Measurements from ENCODE around the gene CDX1.

Gene CDX1

GRCh38 chr5:150163547-150164059 is 3.0 kb upstream of the CDX1 start:
- DNase-seq (ENCODE audit: low read depth in 2 of 2), result no peak

DNA sequence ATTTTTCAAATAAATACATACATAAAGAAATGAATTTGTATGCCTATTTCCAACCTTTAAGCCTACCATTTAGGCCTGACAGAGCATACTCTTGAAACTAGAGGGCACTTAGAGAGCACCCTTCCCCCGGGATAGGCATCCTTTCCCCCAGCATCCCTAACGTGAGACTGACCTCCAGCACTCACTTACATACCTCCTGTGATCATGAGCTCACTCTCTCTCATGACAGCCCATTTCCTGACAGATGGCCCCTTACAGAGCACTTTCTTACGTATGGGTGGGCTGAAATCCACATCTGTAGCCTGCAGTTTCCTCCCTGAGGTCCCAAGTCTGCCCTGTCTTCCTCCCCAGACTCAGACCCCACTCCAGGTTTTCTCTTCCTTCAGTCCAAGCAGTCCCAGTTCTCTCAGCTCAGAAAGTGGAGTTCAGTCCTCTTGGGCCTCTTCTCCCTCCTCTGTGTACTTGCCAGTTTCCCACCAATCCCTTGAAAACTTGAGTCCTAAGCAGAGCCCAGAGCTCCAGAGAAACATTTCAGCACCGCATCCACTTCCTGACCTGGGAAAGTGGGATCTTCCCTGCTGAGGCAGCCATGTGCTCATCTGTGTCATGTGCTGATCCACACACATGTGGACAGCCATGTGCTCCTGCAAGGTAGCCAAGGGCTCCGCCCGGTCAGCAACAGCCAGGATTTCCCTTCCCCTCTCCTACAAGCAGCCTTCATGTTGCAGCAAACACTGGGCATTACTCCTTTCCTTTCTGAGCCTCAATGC is 2.2 kb upstream of the CDX1 start:
- DNase-seq (ENCODE audit: low read depth in 2 of 2), result no peak

- DNase-seq (ENCODE audit: low read depth in 2 of 2), result no peak
Measured at GRCh38 chr5:150166037-150166649, 435 bp upstream of the CDX1 start.

GRCh38 chr5:150167512-150167850 is 903 bp downstream of the CDX1 start:
- DNase-seq (ENCODE audit: low read depth in 2 of 2), result no peak

DNA sequence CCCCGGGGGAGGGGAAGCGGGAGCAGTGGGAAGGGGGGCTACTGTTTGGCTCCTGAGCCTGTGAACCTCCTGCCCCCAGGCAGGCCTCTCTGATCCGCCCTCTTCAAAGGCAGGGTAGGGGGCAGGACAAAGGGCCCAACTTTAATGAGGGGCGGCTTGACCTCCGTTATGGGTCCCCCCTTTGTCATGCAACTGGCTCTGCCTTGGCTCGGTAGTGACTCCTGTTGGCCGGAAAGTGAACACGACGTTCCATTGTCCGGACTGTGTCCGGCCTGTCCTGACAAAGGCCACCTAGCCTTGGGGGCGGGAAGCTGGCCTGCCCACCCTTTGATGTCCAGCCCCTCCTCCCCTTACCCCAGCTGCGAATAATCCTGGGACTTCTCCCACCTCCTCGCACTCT is 1.3 kb downstream of the CDX1 start:
- no peak for DNase-seq (ENCODE audit: low read depth in 2 of 2)

DNA sequence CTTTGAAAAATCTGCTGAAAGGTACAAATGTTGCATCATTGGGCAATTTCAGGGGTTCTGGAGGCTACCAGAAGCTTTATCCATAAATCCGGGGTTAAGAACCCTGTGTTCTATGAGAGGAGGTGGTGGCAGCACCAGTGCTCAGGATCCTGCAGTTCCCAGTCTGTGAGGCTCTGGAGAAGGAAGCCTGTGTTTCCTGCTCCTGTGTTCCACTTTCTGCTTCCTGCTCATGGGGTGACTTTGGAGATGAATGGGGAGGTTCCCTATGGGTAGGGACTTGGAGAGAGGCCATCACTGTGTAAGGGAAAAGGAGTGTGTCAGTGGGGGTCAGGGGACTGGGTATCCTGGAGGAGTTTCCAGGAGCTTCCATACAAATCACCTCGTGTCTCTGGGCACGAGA is 2.3 kb downstream of the CDX1 start:
- DNase-seq (ENCODE audit: low read depth in 2 of 2), result no peak

DNA sequence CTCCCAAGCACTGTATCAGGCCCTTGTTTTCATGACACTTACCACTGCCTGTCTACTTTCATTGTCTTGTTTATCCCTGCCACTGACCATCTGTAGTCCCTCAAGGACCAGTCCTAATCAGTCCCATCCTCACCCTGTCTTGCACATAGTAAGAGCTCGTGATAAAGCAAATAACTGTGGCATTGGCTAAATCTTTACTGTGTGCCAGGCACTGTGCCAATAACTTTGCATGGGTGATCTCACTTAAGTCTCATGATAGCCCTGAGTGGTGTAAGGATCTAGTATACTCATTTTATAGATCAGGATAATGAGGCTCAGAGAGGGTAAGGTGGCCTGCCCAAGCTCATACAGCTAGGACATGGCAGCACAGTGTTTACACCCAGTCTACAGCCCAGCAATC is 5.6 kb downstream of the CDX1 start:
- no peak for DNase-seq (ENCODE audit: low read depth in 2 of 2)

DNA sequence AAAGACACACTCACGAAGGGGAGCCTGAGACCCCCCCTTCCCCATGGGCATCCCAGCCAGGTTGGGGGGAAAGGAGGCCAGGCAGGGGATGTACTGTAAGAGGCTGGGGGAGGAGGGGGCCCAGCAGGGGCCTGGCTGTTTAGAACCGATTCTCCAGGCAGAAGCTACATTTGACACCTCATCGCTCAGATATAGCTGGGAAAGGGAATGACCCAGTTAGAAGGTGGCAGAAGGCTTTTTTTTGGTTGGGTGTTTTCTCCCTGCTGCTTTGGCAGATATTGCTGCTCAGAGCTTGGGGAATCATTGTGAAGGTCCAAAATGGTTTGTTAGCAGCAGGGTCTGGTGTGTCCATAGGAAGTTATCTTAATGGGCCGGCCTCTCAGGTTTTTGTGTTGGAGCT is 6.0 kb downstream of the CDX1 start:
- no peak for DNase-seq (ENCODE audit: low read depth in 2 of 2)

- no peak for DNase-seq (ENCODE audit: low read depth in 2 of 2)
Measured at GRCh38 chr5:150173161-150173560, 6.6 kb downstream of the CDX1 start.

DNA sequence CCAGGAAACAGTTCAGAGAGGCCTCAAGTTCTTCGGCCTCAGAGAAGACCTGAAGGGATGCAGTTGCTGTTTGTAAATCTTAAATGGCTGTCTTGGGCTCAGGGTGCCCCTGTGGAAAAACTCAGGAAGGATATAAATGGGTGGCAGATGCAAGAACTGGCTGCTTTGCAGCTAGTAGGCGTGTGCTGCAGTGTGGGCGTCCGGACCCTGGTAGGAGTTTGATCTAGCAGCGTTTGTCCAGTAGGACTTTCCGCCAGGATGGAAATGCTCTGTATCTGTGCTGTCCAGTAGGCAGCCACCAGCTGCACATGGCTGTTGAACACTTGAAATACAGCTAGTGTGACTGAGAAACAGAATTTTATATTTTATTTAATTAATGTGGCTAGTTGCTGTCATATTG is 7.7 kb downstream of the CDX1 start:
- no peak for DNase-seq (ENCODE audit: low read depth in 2 of 2)

GRCh38 chr5:150175076-150175475 is 8.5 kb downstream of the CDX1 start:
- DNase-seq (ENCODE audit: low read depth in 2 of 2), result no peak

GRCh38 chr5:150175536-150175935 is 9.0 kb downstream of the CDX1 start:
- DNase-seq (ENCODE audit: low read depth in 2 of 2), result no peak

DNA sequence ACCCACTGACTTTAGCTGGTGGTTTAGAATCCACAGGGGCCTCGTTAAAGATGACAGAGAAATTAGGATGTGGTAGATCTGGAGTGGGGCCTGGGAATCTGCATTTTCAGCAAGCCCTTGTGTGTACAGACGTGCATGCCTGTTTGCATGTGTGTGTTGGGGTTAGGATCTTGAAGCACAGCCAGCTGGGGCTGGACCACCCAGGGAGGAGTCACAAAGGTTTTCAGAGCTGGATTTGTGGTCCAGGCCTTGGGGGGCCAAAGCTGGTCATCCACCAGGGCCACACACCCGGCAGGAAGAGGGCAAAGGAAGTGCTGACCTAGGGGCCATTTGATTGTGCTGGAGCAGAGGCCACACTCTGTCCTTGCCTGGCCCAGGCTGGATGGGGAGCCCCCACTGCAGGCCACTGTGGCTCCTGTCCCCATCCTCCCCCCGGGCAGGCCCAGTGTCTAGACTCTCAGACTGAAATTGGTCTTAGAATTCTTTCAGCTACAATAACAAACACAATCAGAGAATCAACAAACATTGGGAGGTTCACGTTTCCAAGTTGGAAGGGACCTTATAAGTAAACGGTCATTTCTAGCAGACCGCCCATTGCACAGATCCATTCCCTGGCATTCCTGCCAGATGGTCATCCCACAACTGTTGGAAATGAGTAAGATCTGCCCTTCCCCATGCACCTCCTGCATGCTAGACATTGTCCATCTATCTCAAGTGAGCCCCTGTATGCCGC is 10.3 kb downstream of the CDX1 start:
- no peak for DNase-seq (ENCODE audit: low read depth in 2 of 2)

DNA sequence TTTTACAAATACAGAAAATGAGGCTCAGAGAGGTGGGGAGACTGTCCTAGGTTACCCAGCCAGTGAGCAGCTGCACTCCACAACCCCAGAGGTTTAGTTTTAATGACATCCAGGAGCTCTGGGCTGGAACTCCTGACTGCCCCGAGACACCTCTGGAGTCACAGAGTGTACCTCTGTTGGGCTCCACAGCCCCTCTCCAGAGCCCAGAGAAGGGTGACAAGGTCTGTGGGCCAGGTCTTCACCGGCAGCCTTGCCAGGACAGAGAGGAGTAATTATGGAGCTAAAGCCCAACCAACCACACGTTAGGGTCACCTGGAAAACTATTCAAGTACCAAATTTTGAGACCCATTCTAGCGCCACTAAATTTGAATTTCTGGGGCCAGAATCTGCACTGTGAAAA is 11.1 kb downstream of the CDX1 start:
- no peak for DNase-seq (ENCODE audit: low read depth in 2 of 2)

DNA sequence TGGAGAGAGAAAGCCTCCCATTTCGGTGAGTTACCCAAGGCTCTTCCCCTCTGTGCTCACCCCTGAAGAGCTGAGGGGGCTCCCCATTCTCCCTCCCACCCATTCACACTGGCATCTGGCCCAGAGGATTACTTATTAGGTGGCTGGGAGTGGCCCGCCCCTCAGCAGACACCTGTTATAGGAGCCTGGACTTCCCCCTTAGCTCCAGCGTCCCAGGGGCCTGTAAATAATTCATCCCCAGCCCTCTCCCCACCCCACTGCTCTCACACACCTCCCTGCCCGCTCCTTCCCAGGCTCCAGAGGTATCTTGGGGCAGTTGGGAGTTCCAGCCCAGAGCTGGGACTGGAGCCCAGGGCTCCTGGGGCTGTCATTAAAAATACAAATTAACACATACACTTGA is 11.7 kb downstream of the CDX1 start:
- no peak for DNase-seq (ENCODE audit: low read depth in 2 of 2)

DNA sequence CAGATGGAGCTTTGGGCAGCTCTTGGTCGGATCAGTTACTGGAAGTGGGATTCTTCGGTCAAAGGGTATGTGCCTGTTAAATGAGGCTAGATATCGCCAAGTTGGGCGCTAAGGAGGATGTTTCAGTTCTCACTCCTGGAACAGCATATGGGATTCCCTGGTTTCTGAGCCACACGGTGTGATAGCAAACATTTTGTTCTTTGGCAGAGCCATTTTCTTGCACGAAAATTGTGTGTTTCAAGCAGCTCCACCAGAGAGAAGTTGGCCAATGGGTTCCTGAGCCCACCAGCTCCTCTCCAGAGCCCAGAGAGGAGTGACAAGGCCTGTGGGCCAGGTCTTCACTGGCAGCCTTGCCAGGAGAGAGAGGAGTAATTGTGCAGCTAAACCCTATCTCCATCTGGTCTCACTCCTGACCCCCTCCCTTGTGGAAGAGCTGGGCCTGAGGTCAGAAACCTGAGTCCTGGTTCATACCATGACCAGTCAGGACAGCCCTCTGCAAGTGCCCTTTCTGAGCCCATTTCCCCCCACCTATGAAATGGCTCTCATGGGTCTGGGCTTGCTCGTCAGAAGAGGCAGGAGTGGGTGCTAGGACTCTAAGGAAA is 12.5 kb downstream of the CDX1 start:
- DNase-seq (ENCODE audit: low read depth in 2 of 2), result no peak

DNA sequence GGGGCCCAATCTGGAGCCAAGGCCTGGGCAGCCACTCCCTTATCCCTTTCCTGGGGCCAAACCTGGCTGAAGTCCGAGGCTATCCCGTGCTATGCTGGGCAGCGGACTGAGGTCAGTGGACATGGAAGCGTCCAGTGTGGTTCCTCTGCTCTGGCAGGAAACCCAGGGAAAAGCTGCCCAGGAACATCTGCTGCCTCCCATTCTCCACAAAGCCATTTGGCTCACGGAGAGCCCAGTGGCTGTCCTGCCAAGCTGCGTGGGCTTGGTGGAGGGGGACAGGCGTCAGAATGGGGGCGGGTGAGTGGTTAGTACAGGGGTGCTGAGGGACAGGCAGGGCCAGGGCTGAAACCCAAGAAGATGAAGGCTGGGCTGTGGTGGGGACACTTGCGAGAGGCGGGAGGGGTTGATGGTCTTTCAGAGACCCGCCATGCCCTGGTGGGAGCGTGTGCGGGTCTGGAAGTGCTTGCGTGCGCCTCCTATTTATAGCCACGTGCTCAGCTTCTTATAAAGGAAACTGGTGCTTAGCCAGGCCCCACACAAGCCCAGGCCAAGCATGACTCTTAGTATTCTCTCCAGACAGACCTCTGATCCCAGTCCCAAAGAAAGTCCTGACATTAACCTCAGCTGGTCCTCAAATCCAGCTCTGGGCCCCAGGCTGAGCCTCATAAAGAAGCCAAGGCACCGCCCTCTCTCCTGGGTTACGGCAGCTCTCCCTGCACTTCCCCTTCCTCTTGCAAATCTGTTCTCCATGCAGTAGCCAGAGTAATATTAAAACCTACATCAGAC is 13.9 kb downstream of the CDX1 start:
- DNase-seq (ENCODE audit: low read depth in 2 of 2), result no peak

DNA sequence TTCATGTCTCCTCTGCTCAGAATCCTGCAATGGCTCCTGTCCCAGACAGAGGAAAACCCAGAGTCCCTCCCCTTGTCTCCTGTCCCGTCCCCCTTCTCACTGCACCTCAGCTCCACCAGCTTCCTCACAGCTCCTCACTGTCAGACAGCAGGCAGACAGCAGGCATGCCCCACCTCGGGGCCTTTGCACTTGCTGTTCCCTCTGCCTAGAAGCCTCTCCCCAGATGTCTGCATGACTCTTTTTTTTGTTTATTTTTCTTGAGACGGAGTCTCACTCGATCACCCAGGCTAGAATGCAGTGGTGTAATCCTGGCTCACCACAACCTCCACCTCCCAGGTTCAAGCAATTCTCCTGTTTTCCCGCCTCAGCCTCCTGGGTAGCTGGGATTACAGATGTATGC is 14.4 kb downstream of the CDX1 start:
- no peak for DNase-seq (ENCODE audit: low read depth in 2 of 2)

DNA sequence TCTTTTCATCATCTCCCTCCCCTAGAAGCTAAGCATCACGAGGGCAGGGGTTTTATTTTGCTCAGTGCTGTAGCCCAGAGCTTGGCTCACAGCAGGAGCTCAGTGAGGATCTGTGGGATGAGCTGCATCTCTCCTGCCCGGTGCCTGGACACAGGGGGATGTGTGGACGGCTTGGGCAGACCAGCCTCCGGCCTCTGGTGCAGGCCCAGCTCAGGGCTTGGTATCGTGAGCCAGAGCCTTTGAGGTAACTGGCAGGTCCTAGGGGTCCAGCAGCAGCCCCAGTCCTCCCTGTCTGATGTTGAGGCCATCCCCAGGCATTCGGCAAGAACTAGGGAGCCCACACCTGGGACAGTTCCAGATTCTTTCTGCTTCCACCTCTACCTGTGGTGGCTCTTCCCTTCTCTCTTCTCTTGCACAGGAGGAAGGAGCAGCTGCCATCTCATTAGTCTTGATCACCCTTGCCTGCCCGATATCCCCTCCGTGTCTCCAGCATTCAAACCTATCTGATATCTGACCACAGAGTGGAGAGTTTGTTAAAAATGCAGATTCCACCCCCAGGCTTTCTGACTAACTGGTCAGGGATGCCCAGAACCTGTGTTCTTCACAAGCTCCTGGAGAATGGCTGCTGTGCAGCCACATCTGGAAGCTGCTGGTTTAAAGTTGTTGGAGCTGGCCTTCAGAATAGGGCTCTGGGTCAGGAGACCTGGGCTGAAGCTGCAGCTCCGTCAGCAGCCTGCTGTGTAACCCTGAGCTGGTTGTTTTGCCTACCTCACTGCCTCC is 15.4 kb downstream of the CDX1 start:
- no peak for DNase-seq (ENCODE audit: low read depth in 2 of 2)

GRCh38 chr5:150182774-150183173 is 16.2 kb downstream of the CDX1 start:
- no peak for DNase-seq (ENCODE audit: low read depth in 2 of 2)

- no peak for DNase-seq (ENCODE audit: low read depth in 2 of 2)
Measured at GRCh38 chr5:150183436-150183835, 16.9 kb downstream of the CDX1 start.

All from stimulated activated CD8-positive, alpha-beta memory T cell treated with anti-CD3 and anti-CD28 coated beads, Interleukin-2, amount 100 ng/mL, for 1 hour (primary cell).